KMS-11 (cell line): ENCODE results near the gene RAD51B.

Source experiments
- H2AFZ ChIP-seq: fragments of 200-600 bp; sonication (generic); 2 replicates; pipeline ENCODE4 v1.6.1; 2016; ENCODE audit warnings: antibody characterized with exemption, mixed run types, low read depth
- H3K27ac ChIP-seq: fragments of 200-600 bp; sonication (generic); 2 replicates; pipeline ENCODE4 v1.6.1; 2016; ENCODE audit warnings: mild to moderate bottlenecking, mixed run types
- H3K27me3 ChIP-seq: fragments of 200-600 bp; sonication (generic); 2 replicates; pipeline ENCODE4 v1.6.1; 2017; ENCODE audit warnings: mild to moderate bottlenecking, low read depth, mixed run types, moderate library complexity; ENCODE audit not compliant: insufficient read depth
- H3K36me3 ChIP-seq: fragments of 200-600 bp; sonication (generic); 2 replicates; pipeline ENCODE4 v1.6.1; 2017; ENCODE audit warnings: mild to moderate bottlenecking, mixed run types; ENCODE audit not compliant: insufficient read depth
- H3K4me1 ChIP-seq: fragments of 200-600 bp; sonication (generic); 2 replicates; pipeline ENCODE4 v1.6.1; 2016; ENCODE audit warnings: mild to moderate bottlenecking, low read depth, mixed run types; ENCODE audit not compliant: poor library complexity, severe bottlenecking
- H3K4me2 ChIP-seq: fragments of 200-600 bp; sonication (generic); 2 replicates; pipeline ENCODE4 v1.7.0; 2016; ENCODE audit warnings: mild to moderate bottlenecking, mixed run types
- H3K4me3 ChIP-seq: fragments of 200-600 bp; sonication (generic); IDR thresholded peaks from 2 replicates; pipeline ENCODE4 v1.6.1; 2017; ENCODE audit warnings: low read depth, low read length, mixed read lengths; ENCODE audit not compliant: insufficient read depth
- H3K79me2 ChIP-seq: fragments of 200-600 bp; sonication (generic); 2 replicates; pipeline ENCODE4 v1.6.1; 2016; ENCODE audit warnings: low read depth, mixed run types; ENCODE audit not compliant: insufficient read depth
- H3K9ac ChIP-seq: fragments of 200-600 bp; sonication (generic); 2 replicates; pipeline ENCODE4 v1.6.1; 2016; ENCODE audit warnings: mild to moderate bottlenecking, mixed run types
- H4K20me1 ChIP-seq: fragments of 200-600 bp; sonication (generic); 2 replicates; pipeline ENCODE4 v1.6.1; 2016; ENCODE audit warnings: mild to moderate bottlenecking, mixed run types; ENCODE audit not compliant: insufficient read depth
- TF ChIP-seq, protein P1 (sequence below): fragments of 200-600 bp; sonication (generic); conservative IDR thresholded peaks from 2 replicates; pipeline ENCODE4 v1.6.1; 2017; ENCODE audit warnings: low read depth, mild to moderate bottlenecking, antibody characterized with exemption, low read length, moderate library complexity, mixed read lengths

RAD51B gene

GRCh38 chr14:68586896-68587751 is 767.5 kb downstream of the RAD51B start:
- Histone ChIP-seq H3K27me3 (no peaks in the 10 kb centered on the region), H3K4me3 (no peak overlapping the region), H3K36me3 (no peaks in the 10 kb centered on the region), H3K4me2 (no peak overlapping the region), H3K9ac (no peak overlapping the region), H3K79me2 (no peaks in the 10 kb centered on the region), H3K27ac (no peak overlapping the region), H3K4me1 (no peaks in the 10 kb centered on the region), H4K20me1 (no peaks in the 10 kb centered on the region), H2AFZ (no peak overlapping the region)
- TF ChIP-seq, protein P1, sequence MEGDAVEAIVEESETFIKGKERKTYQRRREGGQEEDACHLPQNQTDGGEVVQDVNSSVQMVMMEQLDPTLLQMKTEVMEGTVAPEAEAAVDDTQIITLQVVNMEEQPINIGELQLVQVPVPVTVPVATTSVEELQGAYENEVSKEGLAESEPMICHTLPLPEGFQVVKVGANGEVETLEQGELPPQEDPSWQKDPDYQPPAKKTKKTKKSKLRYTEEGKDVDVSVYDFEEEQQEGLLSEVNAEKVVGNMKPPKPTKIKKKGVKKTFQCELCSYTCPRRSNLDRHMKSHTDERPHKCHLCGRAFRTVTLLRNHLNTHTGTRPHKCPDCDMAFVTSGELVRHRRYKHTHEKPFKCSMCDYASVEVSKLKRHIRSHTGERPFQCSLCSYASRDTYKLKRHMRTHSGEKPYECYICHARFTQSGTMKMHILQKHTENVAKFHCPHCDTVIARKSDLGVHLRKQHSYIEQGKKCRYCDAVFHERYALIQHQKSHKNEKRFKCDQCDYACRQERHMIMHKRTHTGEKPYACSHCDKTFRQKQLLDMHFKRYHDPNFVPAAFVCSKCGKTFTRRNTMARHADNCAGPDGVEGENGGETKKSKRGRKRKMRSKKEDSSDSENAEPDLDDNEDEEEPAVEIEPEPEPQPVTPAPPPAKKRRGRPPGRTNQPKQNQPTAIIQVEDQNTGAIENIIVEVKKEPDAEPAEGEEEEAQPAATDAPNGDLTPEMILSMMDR = no peak

DNA sequence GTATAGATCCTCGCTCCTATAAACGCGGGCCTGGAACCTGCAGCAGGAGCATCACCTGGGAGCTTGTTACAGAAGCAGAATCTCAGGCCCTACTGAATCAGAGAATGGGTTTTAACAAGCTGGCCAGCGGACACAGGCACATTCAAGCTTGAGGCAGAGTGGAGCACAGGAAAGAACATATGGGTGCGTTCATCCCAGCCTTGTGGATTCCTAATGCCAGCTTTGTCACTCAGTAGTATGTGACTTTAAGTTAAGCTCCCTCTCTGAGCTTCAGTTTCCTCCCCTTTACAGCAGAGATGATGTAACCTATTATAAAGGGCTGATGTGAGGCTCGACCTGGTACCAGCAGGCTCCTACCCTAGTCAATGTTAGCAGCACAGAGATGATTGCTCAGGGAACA is 768.4 kb downstream of the RAD51B start:
- TF ChIP-seq, protein P1 = no peak
- H3K4me2 ChIP-seq = no peak overlapping the region
- H3K27me3 ChIP-seq = no peaks in the 10 kb centered on the region

GRCh38 chr14:68589447-68590200 is 770.0 kb downstream of the RAD51B start:
- no peak overlapping the region for H2AFZ ChIP-seq
- TF ChIP-seq, protein P1 = no peak
- no peaks in the 10 kb centered on the region for H4K20me1 ChIP-seq
- H3K36me3 ChIP-seq = no peaks in the 10 kb centered on the region
- H3K27ac ChIP-seq = no peak overlapping the region
- H3K4me1 ChIP-seq = no peaks in the 10 kb centered on the region
- H3K27me3 ChIP-seq = no peaks in the 10 kb centered on the region
- H3K4me3 ChIP-seq = no peak overlapping the region
- no peak overlapping the region for H3K4me2 ChIP-seq
- no peak overlapping the region for H3K9ac ChIP-seq
- no peaks in the 10 kb centered on the region for H3K79me2 ChIP-seq

More for the DNA sequence above, 768.4 kb downstream of the RAD51B start:
- H2AFZ ChIP-seq = no peak overlapping the region
- no peak overlapping the region for H3K27ac ChIP-seq
- no peak overlapping the region for H3K9ac ChIP-seq
- no peaks in the 10 kb centered on the region for H3K4me1 ChIP-seq
- H3K79me2 ChIP-seq = no peaks in the 10 kb centered on the region
- H3K36me3 ChIP-seq = no peaks in the 10 kb centered on the region
- no peaks in the 10 kb centered on the region for H4K20me1 ChIP-seq
- no peak overlapping the region for H3K4me3 ChIP-seq

- Histone ChIP-seq H3K4me3 (no peak overlapping the region), H3K4me2 (no peak overlapping the region), H3K79me2 (no peaks in the 10 kb centered on the region), H3K27ac (no peak overlapping the region), H2AFZ (no peak overlapping the region), H3K4me1 (no peaks in the 10 kb centered on the region), H3K9ac (no peak overlapping the region), H3K27me3 (no peaks in the 10 kb centered on the region), H3K36me3 (no peaks in the 10 kb centered on the region), H4K20me1 (no peaks in the 10 kb centered on the region)
- TF ChIP-seq, protein P1 = no peak
These were observed 770.6 kb downstream of the RAD51B start for GRCh38 chr14:68590201-68590522.
